AG08395 (cell line): Measurements from ENCODE around the gene BAIAP2L2.

ENCODE experiments used
- DNase-seq: peaks from one replicate; pipeline ENCODE4 v3.0.0; 2012; ENCODE audit warnings: mixed read lengths, low spot score

The BAIAP2L2 gene

DNA sequence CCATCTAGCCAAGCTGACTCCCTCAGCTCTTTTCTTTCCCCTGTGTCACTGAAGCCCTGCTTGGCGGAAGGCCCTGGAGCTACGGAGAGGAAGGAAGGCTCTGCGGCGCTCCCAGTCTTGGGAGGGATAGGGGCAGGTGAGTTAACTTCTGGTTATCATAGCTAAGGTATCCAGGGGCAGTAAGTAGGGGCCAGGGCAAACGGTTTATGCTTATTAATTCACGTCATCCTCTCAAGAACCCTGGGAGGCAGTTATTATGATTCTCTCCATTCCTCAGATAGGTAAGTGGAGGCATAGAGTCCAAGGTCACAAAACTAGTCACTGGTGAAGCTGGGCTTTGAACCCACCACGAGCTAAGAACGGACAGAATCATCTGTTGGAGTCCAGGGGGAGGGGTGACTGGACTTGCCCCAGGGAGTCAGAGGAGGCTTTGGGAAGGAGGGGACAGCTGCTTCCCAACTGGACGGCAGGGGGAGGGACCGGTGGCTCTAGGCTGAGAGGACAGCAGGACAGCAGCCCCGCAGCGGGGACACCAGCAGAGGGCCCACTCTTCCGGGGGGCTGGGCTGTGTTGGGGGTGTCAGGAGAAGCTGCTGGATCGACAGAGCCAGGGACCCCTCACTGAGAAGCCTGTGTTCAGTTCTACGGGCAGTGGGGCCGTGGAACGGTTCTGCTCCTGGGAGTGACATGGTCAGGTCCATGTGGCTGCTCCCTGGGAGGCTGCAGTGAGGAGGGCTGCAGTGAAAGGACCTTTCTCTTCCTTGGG, 3.5 kb downstream of the BAIAP2L2 start:
- DNase-seq = no peak

GRCh38 chr22:38104084-38104483, 6.4 kb downstream of the BAIAP2L2 start:
- DNase-seq = no peak

DNA sequence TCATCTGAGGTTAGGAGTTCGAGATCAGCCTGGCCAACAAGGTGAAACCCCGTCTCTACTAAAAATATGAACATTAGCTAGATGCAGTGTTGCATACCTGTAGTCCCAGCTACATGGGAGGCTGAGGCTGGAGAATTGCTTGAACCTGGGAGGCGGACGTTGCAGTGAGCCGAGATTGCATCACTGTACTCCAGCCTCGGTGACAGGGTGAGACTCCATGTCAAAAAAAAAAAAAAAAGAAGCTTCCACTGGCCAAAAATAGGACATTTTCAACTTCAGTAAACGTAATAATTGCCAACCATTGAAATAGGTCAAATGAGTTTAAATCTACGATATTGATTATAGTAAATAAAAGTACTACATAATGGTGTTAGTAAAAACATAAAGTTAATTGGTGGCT, 6.8 kb downstream of the BAIAP2L2 start:
- no peak for DNase-seq

GRCh38 chr22:38098410-38099249, 11.9 kb downstream of the BAIAP2L2 start:
- DNase-seq = peak; percentile 72

- DNase-seq = no peak
These were observed 12.7 kb downstream of the BAIAP2L2 start for GRCh38 chr22:38097557-38098409.

DNA sequence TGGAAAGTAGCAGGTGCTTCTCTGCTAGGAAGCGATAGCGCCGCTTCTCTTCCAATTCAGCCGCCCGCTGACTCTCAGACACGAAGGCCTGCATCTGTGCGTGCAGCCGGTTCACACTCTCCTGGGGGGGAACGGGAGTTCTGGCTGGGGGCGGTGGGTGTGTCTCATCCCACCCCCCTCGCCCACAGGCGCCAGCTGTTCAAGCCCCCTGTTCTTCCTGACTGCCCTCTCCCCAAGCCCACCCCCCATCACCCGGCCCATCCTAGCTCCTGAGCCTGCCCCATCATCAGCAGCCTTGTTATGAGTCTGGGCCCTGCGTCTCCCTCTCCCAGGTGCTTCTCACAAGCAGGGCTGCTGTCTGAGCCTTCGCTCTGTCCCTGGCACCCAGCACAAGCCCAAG, 13.4 kb downstream of the BAIAP2L2 start:
- no peak for DNase-seq

- DNase-seq = no peak
These were observed 21.0 kb downstream of the BAIAP2L2 start for GRCh38 chr22:38089474-38089851.

- peak; percentile 31 for DNase-seq
These were observed 21.6 kb downstream of the BAIAP2L2 start for GRCh38 chr22:38088629-38089473.

DNA sequence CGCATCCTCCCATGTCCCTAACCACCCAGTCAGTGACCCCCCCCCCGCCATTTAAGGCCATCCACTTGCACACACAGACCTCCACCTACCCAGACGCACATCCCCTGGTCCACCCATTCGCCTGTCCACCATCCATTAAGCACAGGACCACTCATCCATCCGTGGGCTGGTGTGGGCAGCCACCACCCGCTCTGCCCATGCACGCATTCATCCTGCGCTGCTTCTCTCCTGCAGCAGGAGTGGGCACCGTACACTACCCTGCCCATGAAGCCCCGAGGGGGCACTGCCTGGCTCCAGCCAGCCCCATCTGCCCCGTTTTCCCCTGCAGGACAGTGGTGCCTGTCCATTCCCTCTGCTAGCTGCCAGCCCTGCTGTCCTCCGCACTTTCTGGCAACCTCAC, 22.6 kb downstream of the BAIAP2L2 start:
- DNase-seq = no peak

DNA sequence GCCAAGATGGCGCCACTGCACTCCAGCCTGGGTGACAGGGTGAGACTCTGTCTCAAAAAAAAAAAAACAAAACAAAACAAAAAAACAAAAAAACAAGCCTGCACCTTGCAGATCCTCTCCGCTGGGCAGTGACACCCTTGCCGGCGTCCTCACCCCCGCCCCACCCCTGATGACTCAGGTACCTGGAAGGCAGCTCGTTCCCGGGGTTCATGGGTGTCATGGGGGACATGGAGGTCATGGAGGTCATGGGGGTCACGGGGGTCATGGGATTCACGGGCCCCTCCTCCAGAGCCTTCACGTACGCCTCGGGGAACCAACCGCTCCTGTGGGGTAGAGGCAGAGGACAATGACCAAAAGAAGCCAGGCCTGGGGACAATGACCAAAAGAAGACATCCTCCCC, 23.5 kb downstream of the BAIAP2L2 start:
- no peak for DNase-seq

DNA sequence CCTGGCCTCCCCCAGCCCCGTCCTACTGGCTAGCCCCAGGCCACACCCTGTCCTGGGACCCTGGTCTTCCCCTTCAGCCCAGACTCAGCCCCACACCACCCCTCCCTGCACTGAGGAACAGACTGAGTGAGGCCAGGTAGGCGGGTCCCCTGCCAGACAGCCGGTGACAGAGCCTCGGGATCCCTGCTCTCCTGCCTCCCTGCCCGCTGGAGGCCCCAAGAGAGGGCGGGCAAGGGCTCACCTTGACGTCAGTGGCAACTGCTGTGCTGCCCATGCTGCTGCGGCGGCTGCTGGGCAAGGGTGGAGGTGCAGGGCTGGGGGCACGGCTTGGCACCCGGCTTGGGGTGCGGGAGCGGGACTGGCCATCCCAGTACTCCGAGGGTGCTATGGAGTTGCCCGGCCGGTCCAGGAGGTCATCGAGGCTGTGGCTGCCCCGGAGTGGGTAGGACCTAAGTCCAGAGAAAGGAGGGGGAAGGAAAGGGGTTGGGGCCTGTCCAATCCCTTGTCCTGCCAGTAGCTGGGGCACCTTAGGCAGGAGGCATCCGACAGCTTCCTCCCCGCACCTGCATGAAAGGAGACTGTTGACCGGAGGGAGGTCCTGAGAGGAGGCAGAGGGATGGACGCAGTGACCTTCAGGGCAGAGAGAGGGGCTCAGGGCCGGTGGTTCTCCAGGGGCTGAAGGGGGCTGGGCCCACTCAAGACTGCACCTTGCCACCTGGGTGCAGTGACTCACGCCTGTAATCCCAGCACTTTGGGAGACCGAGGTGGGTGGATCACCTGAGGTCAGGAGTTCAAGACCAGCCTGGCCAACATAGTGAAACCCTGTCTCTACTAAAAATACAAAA, 24.3 kb downstream of the BAIAP2L2 start:
- no peak for DNase-seq

DNA sequence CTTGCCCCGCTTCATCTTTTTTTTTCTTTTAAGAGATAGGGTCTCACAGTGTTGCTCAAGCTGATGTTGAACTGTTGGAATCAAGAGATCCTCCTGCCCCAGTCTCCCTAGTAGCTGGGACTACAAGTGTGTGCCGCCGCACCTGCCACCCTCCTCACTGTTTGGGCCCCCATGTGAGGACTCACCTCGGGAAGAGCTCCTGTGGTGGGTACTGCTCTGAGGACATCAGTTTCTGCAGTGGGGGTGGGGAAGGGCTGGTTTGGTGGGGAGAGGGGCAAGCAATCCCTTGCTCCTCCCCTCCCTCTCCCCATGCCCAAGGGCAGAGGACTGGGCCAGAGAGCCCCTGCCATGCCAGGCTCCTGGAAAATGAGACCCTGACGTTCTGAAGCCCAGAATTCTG, 25.0 kb downstream of the BAIAP2L2 start:
- no peak for DNase-seq

GRCh38 chr22:38085056-38085455, 25.4 kb downstream of the BAIAP2L2 start:
- no peak for DNase-seq

- no peak for DNase-seq
These were observed 26.4 kb downstream of the BAIAP2L2 start, which contains the start of gene SLC16A8 for GRCh38 chr22:38083931-38084631. SLC16A8 (minus strand) TSS chr22:38084184; CDS start chr22:38082873, 1,311 bp downstream.

GRCh38 chr22:38082986-38083710, 27.3 kb downstream of the BAIAP2L2 start:
- no peak for DNase-seq

DNA sequence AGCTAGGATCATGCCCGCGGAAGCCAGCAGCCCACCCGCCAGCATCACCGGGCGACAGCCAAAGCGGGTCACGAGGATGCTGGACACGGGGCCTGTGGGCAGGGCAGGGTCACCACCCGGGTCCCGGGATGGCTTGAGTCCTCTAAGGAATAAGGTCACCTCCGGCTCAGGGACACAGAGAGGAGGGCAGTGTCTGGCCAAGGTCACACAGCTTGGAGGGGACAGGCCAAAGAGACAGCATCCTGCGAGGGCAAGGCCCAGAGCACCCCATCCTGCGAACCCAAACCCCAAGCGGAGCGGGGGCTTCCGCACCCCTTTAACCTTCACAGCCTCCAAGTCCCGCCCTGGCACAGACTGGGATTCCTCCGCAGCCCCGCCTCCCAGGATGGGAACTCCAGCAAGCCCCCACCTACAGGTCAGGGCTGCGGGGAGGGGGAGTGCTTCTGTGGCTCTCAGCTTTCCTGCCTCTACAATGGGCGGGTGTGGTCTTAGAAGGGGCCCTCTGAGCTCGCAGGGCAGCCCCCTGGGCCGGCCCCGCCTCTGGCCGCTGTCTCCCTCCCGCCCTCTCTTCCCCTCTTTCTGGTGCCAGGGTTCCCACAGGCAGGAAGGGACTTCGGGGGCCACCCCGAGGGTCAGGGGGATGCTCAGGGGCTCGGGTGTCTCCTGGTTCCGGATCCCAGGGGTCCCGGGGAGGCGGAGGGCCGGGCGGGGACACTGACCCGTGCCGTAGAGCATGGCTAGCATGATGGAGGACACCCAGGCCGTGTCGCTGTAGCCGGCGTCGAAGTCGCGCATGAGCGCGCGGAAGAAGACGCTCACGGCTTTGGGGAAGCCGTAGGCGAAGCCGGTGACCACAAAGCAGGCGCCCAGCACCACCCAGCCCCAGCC, 28.3 kb downstream of the BAIAP2L2 start:
- DNase-seq = no peak

- DNase-seq = no peak
These were observed 28.9 kb downstream of the BAIAP2L2 start for GRCh38 chr22:38081636-38081940.
